ENCODE data around the gene FNDC3B. TPM values are rescaled to one million over a fixed set of nuclear protein-coding genes. Genes with fewer than 3 reads are reported as not detected.

FNDC3B gene
- total and polyA plus RNA-seq, 2 donors (not counting 3 experiments of a cell fraction or from before 2014, with no cell fraction given) = 91.6 to 295 TPM

- Histone ChIP-seq H3K9me3 (replicated peaks; ENCODE audit: control insufficient read depth, insufficient read depth, low read length) (no peaks in the 10 kb centered on the region), H3K9ac (replicated peaks; ENCODE audit: extremely low read depth, insufficient read depth, low read length) (no peak overlapping the region), H3K4me3 (replicated peaks in 1 of 3; ENCODE audit: insufficient read depth in 1 of 3, low read depth in 1 of 3, low read length in 3 of 3) (no peak overlapping the region), H3K4me2 (ENCODE audit: insufficient read depth, low read length) (no peak overlapping the region), H3K9me1 (replicated peaks; ENCODE audit: control insufficient read depth, extremely low read depth, insufficient read depth, low read length) (no peaks in the 10 kb centered on the region), H3K79me2 (ENCODE audit: control insufficient read depth, insufficient read depth, low read length) (no peaks in the 10 kb centered on the region), H3K36me3 (ENCODE audit: control insufficient read depth in 2 of 2, extremely low read depth in 1 of 2, insufficient read depth in 2 of 2, low read length in 2 of 2) (no peaks in the 10 kb centered on the region), H4K20me1 (replicated peaks; ENCODE audit: control insufficient read depth, extremely low read depth, insufficient read depth, low read length) (no peaks in the 10 kb centered on the region), H3K27ac (ENCODE audit: insufficient read depth, low read depth, low read length) (no peak overlapping the region), H2AFZ (ENCODE audit: low read depth, low read length) (no peak overlapping the region), H3K4me1 (ENCODE audit: control insufficient read depth, extremely low read depth, insufficient read depth, low read length) (no peaks in the 10 kb centered on the region), H3K27me3 (ENCODE audit: control insufficient read depth in 2 of 2, insufficient read depth in 2 of 2, low read length in 2 of 2) (no peaks in the 10 kb centered on the region)
- TF ChIP-seq EZH2 (IDR thresholded peaks at IDR 0.05; ENCODE audit: borderline replicate concordance, low read depth, low read length, severe bottlenecking) (no peak), MYC (IDR thresholded peaks at IDR 0.05; ENCODE audit: low read depth, low read length) (no peak), POLR2A (IDR thresholded peaks at IDR 0.05; ENCODE audit: low read depth, low read length) (no peak), MAX (IDR thresholded peaks at IDR 0.05; ENCODE audit: insufficient read depth, insufficient read length) (no peak), CTCF (IDR thresholded peaks at IDR 0.05; ENCODE audit: extremely low read depth in 1 of 2, insufficient read depth in 1 of 2, low read depth in 1 of 2, low read length in 2 of 2) (no peak)
- no peak for FAIRE-seq
- POLR2A ChIA-PET = no interaction called here
- intact Hi-C loops (cut with micrococcal nuclease) (no loop called here), dilution Hi-C loops (cut with MboI; ENCODE audit: extremely low pct_ligation_motif_present, low sequenced_read_pairs) (no loop called here)
- no peak for DNase-seq (ENCODE audit: low read depth, low spot score)
- CTCF ChIA-PET = interaction anchor here (1.7 kb wide), 1 partner anchor 21 kb away, joined by 3 read pairs; no protein-coding TSS in a partner anchor
- BruUV-seq (replicated peaks) = no TSS peak
These were observed 32.4 kb upstream of the FNDC3B start for GRCh38 chr3:172007065-172007370.

GRCh38 chr3:172009803-172010202, 29.6 kb upstream of the FNDC3B start:
- BruUV-seq (replicated peaks) = no TSS peak
- Histone ChIP-seq H4K20me1 (replicated peaks; ENCODE audit: control insufficient read depth, extremely low read depth, insufficient read depth, low read length) (no peaks in the 10 kb centered on the region), H3K36me3 (ENCODE audit: control insufficient read depth in 2 of 2, extremely low read depth in 1 of 2, insufficient read depth in 2 of 2, low read length in 2 of 2) (no peaks in the 10 kb centered on the region), H3K4me2 (ENCODE audit: insufficient read depth, low read length) (no peak overlapping the region), H3K79me2 (ENCODE audit: control insufficient read depth, insufficient read depth, low read length) (no peaks in the 10 kb centered on the region), H3K27ac (ENCODE audit: insufficient read depth, low read depth, low read length) (no peak overlapping the region), H2AFZ (ENCODE audit: low read depth, low read length) (no peak overlapping the region), H3K4me3 (replicated peaks in 1 of 3; ENCODE audit: insufficient read depth in 1 of 3, low read depth in 1 of 3, low read length in 3 of 3) (no peak overlapping the region), H3K9ac (replicated peaks; ENCODE audit: extremely low read depth, insufficient read depth, low read length) (no peak overlapping the region), H3K9me3 (replicated peaks; ENCODE audit: control insufficient read depth, insufficient read depth, low read length) (no peaks in the 10 kb centered on the region), H3K27me3 (ENCODE audit: control insufficient read depth in 2 of 2, insufficient read depth in 2 of 2, low read length in 2 of 2) (no peaks in the 10 kb centered on the region), H3K9me1 (replicated peaks; ENCODE audit: control insufficient read depth, extremely low read depth, insufficient read depth, low read length) (no peaks in the 10 kb centered on the region), H3K4me1 (ENCODE audit: control insufficient read depth, extremely low read depth, insufficient read depth, low read length) (no peaks in the 10 kb centered on the region)
- POLR2A ChIA-PET = no interaction called here
- DNase-seq (ENCODE audit: low read depth, low spot score) = no peak
- dilution Hi-C loops (cut with MboI; ENCODE audit: extremely low pct_ligation_motif_present, low sequenced_read_pairs) (no loop called here), intact Hi-C loops (cut with micrococcal nuclease) (no loop called here)
- TF ChIP-seq MYC (IDR thresholded peaks at IDR 0.05; ENCODE audit: low read depth, low read length) (no peak), MAX (IDR thresholded peaks at IDR 0.05; ENCODE audit: insufficient read depth, insufficient read length) (no peak), CTCF (IDR thresholded peaks at IDR 0.05; ENCODE audit: extremely low read depth in 1 of 2, insufficient read depth in 1 of 2, low read depth in 1 of 2, low read length in 2 of 2) (no peak), GATA2 (IDR thresholded peaks at IDR 0.05; ENCODE audit: insufficient read depth, insufficient read length, low read depth, low read length) (no peak), JUN (IDR thresholded peaks at IDR 0.05; ENCODE audit: borderline replicate concordance, insufficient read depth, insufficient read length, low read depth) (no peak), EZH2 (IDR thresholded peaks at IDR 0.05; ENCODE audit: borderline replicate concordance, low read depth, low read length, severe bottlenecking) (no peak), FOS (IDR thresholded peaks at IDR 0.05; ENCODE audit: borderline replicate concordance, insufficient read depth, low read length) (no peak), POLR2AphosphoS5 (IDR thresholded peaks at IDR 0.05; ENCODE audit: insufficient read depth, low read depth, low read length) (no peak), POLR2A (IDR thresholded peaks at IDR 0.05; ENCODE audit: low read depth, low read length) (no peak)
- no peak for FAIRE-seq
- CTCF ChIA-PET = no interaction called here
